Keratinocyte (primary cell): ENCODE data around the gene OR51G1. TPM values are rescaled to one million over a fixed set of nuclear protein-coding genes. Genes with fewer than 3 reads are reported as not detected.

Experiments used
- DNase-seq: peaks from one replicate; pipeline ENCODE4 v3.0.0-alpha.2; 2011; ENCODE audit warnings: low read depth, missing footprints, low spot score
- FAIRE-seq: peaks from 2 replicates; lab custom pipeline; 2011; peaks lifted over from hg19 to GRCh38; lab: Jason Lieb, UNC
- H2AFZ ChIP-seq: 2 replicates; pipeline ENCODE4 v1.6.0; 2012; ENCODE audit warnings: low read length, control low read depth, inconsistent platforms; ENCODE audit not compliant: control insufficient read depth
- H3K27ac ChIP-seq: 2 replicates; pipeline ENCODE4 v1.5.1; 2011; ENCODE audit warnings: low read length; ENCODE audit not compliant: control insufficient read depth, insufficient read depth
- H3K27me3 ChIP-seq: 3 replicates; pipeline ENCODE4 v1.6.0; 2011; ENCODE audit warnings: low read length; ENCODE audit not compliant: control insufficient read depth, insufficient read depth; ENCODE audit errors: extremely low read depth
- H3K36me3 ChIP-seq, 2 experiments: 2 replicates in 1 of 2; 3 replicates in 1 of 2; pipeline ENCODE4 v1.5.1; 2011; ENCODE audit warnings: low read length in 2 of 2, mild to moderate bottlenecking in 1 of 2; ENCODE audit not compliant: control insufficient read depth in 2 of 2, insufficient read depth in 2 of 2; ENCODE audit errors: extremely low read depth in 1 of 2
- H3K4me1 ChIP-seq: 3 replicates; pipeline ENCODE4 v1.5.1; 2011; ENCODE audit warnings: low read length; ENCODE audit not compliant: control insufficient read depth, insufficient read depth; ENCODE audit errors: extremely low read depth
- H3K4me2 ChIP-seq: 3 replicates; pipeline ENCODE4 v1.6.0; 2011; ENCODE audit warnings: low read depth, low read length; ENCODE audit not compliant: control insufficient read depth, insufficient read depth; ENCODE audit errors: extremely low read depth
- H3K4me3 ChIP-seq, 3 experiments: fragments of 200-600 bp in 1 of 3; sonication (generic) in 1 of 3; 2 replicates in 2 of 3; 3 replicates in 1 of 3; pipeline ENCODE4 v1.5.1; 2011 to 2016; ENCODE audit warnings: low read length in 3 of 3, mild to moderate bottlenecking in 3 of 3, control low read depth in 2 of 3, inconsistent platforms in 1 of 3, low read depth in 1 of 3, mixed read lengths in 1 of 3, mixed run types in 1 of 3, moderate library complexity in 1 of 3; ENCODE audit not compliant: control insufficient read depth in 2 of 3, insufficient read depth in 2 of 3; ENCODE audit errors: extremely low read depth in 1 of 3
- H3K79me2 ChIP-seq: 2 replicates; pipeline ENCODE4 v1.6.0; 2012; ENCODE audit warnings: low read length; ENCODE audit not compliant: control insufficient read depth, insufficient read depth
- H3K9ac ChIP-seq: 3 replicates; pipeline ENCODE4 v1.6.0; 2011; ENCODE audit warnings: low read length; ENCODE audit not compliant: control insufficient read depth, insufficient read depth; ENCODE audit errors: extremely low read depth
- H3K9me1 ChIP-seq: 3 replicates; pipeline ENCODE4 v1.6.0; 2011; ENCODE audit warnings: low read length; ENCODE audit not compliant: control insufficient read depth, insufficient read depth; ENCODE audit errors: extremely low read depth
- H3K9me3 ChIP-seq: 2 replicates; pipeline ENCODE4 v1.5.1; 2012; ENCODE audit warnings: low read depth, low read length; ENCODE audit not compliant: control insufficient read depth
- H4K20me1 ChIP-seq: 3 replicates; pipeline ENCODE4 v1.6.0; 2011; ENCODE audit warnings: low read length; ENCODE audit not compliant: control insufficient read depth, insufficient read depth; ENCODE audit errors: extremely low read depth
- CTCF ChIP-seq, 3 experiments: IDR thresholded peaks in 1 of 3; conservative IDR thresholded peaks in 1 of 3; optimal IDR thresholded peaks in 1 of 3; 2 replicates in 2 of 3; 3 replicates in 1 of 3; pipeline versions ENCODE3 to v1.5.1; 2011; ENCODE audit warnings: low read length in 3 of 3, mild to moderate bottlenecking in 3 of 3, moderate library complexity in 2 of 3, control low read depth in 1 of 3, inconsistent platforms in 1 of 3; ENCODE audit not compliant: insufficient read depth in 2 of 3; ENCODE audit errors: extremely low read depth in 1 of 3
- EZH2 ChIP-seq: IDR thresholded peaks from one replicate; pipeline ENCODE4 v1.6.1; 2012; ENCODE audit warnings: inconsistent platforms, mild to moderate bottlenecking, low read length, moderate library complexity
- dilution Hi-C: fragments of 300-500 bp; cut with MboI; formaldehyde crosslinking; loops from one replicate; pipeline ENCODE4 v1.7.0; 2020; ENCODE audit warnings: low sequenced_read_pairs; ENCODE audit not compliant: extremely low pct_ligation_motif_present
- polyA plus RNA-seq, 5 experiments: library from polyadenylated mRNA; depleted of rRNA in 3 of 5; stranded (reverse) in 3 of 5; stranded (forward) in 1 of 5; unstranded in 1 of 5; fragments of >200 nt; gene quantifications; 1 replicate in 1 of 5; 2 replicates in 3 of 5; 3 replicates in 1 of 5; pipeline versions ENCODE4 v1.2.1 to v1.2.3, GENCODE V29; 2011 to 2012; ENCODE audit warnings: missing spikeins in 2 of 5, low read depth in 1 of 5, low replicate concordance in 1 of 5

The OR51G1 gene
- polyA plus RNA-seq, 1 donor (not counting 4 experiments of a cell fraction or from before 2014, with no cell fraction given), result not detected

- H4K20me1 ChIP-seq, result no peaks in the 10 kb centered on the region
- H3K36me3 ChIP-seq, result no peaks in the 10 kb centered on the region
- no peak overlapping the region for H3K27ac ChIP-seq
- no peaks in the 10 kb centered on the region for H3K27me3 ChIP-seq
- H3K4me3 ChIP-seq, result no peak overlapping the region
- no peak overlapping the region for H3K9ac ChIP-seq
- H3K4me1 ChIP-seq, result no peaks in the 10 kb centered on the region
- DNase-seq, result no peak
- no peaks in the 10 kb centered on the region for H3K9me3 ChIP-seq
- no peaks in the 10 kb centered on the region for H3K79me2 ChIP-seq
- no peak overlapping the region for H2AFZ ChIP-seq
- FAIRE-seq, result no peak
- TF ChIP-seq EZH2, result no peak
- no peak for TF ChIP-seq CTCF (optimal IDR thresholded peaks at IDR 0.05 in 1 of 3, IDR thresholded peaks at IDR 0.05 in 1 of 3, conservative IDR thresholded peaks at IDR 0.05 in 1 of 3; ENCODE audit: extremely low read depth in 1 of 3, insufficient read depth in 2 of 3, low read length in 3 of 3)
- H3K4me2 ChIP-seq, result no peak overlapping the region
- H3K9me1 ChIP-seq, result no peaks in the 10 kb centered on the region
- dilution Hi-C loops, result no loop called here
These were observed 1.8 kb downstream of the OR51G1 start for GRCh38 chr11:4922304-4922703.

GRCh38 chr11:4921796-4922195 lies 2.3 kb downstream of the OR51G1 start:
- Histone ChIP-seq H3K9me1 (no peaks in the 10 kb centered on the region), H3K4me1 (no peaks in the 10 kb centered on the region), H3K9ac (no peak overlapping the region), H2AFZ (no peak overlapping the region), H3K4me3 (no peak overlapping the region), H3K27ac (no peak overlapping the region), H3K9me3 (no peaks in the 10 kb centered on the region), H3K36me3 (no peaks in the 10 kb centered on the region), H4K20me1 (no peaks in the 10 kb centered on the region), H3K79me2 (no peaks in the 10 kb centered on the region), H3K27me3 (no peaks in the 10 kb centered on the region), H3K4me2 (no peak overlapping the region)
- dilution Hi-C loops, result no loop called here
- TF ChIP-seq CTCF (optimal IDR thresholded peaks at IDR 0.05 in 1 of 3, IDR thresholded peaks at IDR 0.05 in 1 of 3, conservative IDR thresholded peaks at IDR 0.05 in 1 of 3; ENCODE audit: extremely low read depth in 1 of 3, insufficient read depth in 2 of 3, low read length in 3 of 3), result no peak
- TF ChIP-seq EZH2, result no peak
- FAIRE-seq (no peak), DNase-seq (no peak)
